IMR-90 (cell line): ENCODE results near the gene TATDN2.

Source experiments
- BHLHE40 ChIP-seq: fragments of 150-350 bp; IDR thresholded peaks from 2 replicates; pipeline ENCODE4 v1.6.1; 2016; ENCODE audit warnings: mild to moderate bottlenecking, low read depth, low read length
- CTCF ChIP-seq: conservative IDR thresholded peaks from 2 replicates; pipeline ENCODE4 v1.5.1; 2012; ENCODE audit warnings: mild to moderate bottlenecking, low read depth, low read length, improper control_type of control experiment
- MAFK ChIP-seq: IDR thresholded peaks from 2 replicates; pipeline ENCODE4 v1.6.1; 2012; ENCODE audit warnings: low read depth, low read length, improper control_type of control experiment
- MAZ ChIP-seq: IDR thresholded peaks from 2 replicates; pipeline ENCODE4 v1.6.1; 2012; ENCODE audit warnings: low read depth, mild to moderate bottlenecking, low read length, improper control_type of control experiment, moderate library complexity, borderline replicate concordance
- NFE2L2 ChIP-seq: fragments of 150-350 bp; IDR thresholded peaks from 2 replicates; pipeline ENCODE4 v1.6.1; 2016; ENCODE audit warnings: low read depth, mild to moderate bottlenecking, low read length
- POLR2A ChIP-seq: IDR thresholded peaks from 2 replicates; pipeline ENCODE4 v1.6.1; 2012; ENCODE audit warnings: mild to moderate bottlenecking, low read depth, low read length
- RAD21 ChIP-seq: IDR thresholded peaks from 2 replicates; pipeline ENCODE4 v1.6.1; 2012; ENCODE audit warnings: low read length, improper control_type of control experiment
- RCOR1 ChIP-seq: IDR thresholded peaks from 2 replicates; pipeline ENCODE4 v1.6.1; 2012; ENCODE audit warnings: mild to moderate bottlenecking, low read length, improper control_type of control experiment; ENCODE audit not compliant: insufficient replicate concordance
- SMC3 ChIP-seq: fragments of 150-350 bp; IDR thresholded peaks from 2 replicates; pipeline ENCODE4 v1.6.1; 2016; ENCODE audit warnings: low read depth, mild to moderate bottlenecking, antibody characterized with exemption, low read length, moderate library complexity
- USF2 ChIP-seq: fragments of 150-350 bp; IDR thresholded peaks from 2 replicates; pipeline ENCODE4 v1.6.1; 2017; ENCODE audit warnings: mild to moderate bottlenecking, antibody characterized with exemption, low read length, low read depth

- TF ChIP-seq CTCF, result no peak
- TF ChIP-seq RAD21, result no peak
- no peak for TF ChIP-seq POLR2A
- TF ChIP-seq NFE2L2, result no peak
- TF ChIP-seq BHLHE40, result no peak
- no peak for TF ChIP-seq RCOR1
- no peak for TF ChIP-seq SMC3
- no peak for TF ChIP-seq MAZ
- no peak for TF ChIP-seq MAFK
- no peak for TF ChIP-seq USF2
These were observed 2.7 kb downstream of the TATDN2 start for GRCh38 chr3:10251006-10251405.
